Measurements from ENCODE around the gene C17orf113.

DNA sequence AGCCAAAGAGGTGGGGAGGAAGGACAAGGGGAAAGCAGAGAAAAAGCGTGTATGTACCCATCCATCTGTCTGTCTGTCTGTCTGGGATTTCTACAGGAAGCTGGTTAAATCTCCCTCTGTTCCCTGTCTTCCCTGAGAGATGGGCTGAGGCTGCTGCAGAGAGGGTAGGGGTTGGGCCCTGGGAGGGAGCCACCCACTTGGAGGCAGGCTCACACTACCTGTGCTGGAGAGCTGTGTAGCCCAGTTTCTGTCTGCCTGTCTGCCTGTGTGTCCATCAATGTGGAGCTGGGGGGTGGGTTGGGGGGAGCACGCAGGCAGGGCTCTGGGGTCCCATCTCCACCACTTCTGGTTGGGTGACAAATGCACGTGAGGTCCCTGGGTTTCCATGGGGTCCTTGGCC lies 18.6 kb upstream of the C17orf113 start:
- TF ChIP-seq POLR2A (IDR thresholded peaks at IDR 0.05; ENCODE audit: low read depth, low read length), result no peak
- TF ChIP-seq PAX5 (IDR thresholded peaks at IDR 0.05; ENCODE audit: insufficient read depth, low read length, severe bottlenecking), result no peak
- TF ChIP-seq SPI1 (IDR thresholded peaks at IDR 0.05; ENCODE audit: low read depth, low read length), result no peak
- no peak for TF ChIP-seq POLR2AphosphoS5 (IDR thresholded peaks at IDR 0.05; ENCODE audit: low read depth, low read length)
- no peak for TF ChIP-seq POU2F2 (IDR thresholded peaks at IDR 0.05; ENCODE audit: low read depth, low read length)
